Measurements from ENCODE around the gene XNDC1N. TPM values are rescaled to one million over a fixed set of nuclear protein-coding genes. Genes with fewer than 3 reads are reported as not detected.
"Not testable (repeated sequence)": the region's sequence is repeated elsewhere in the genome, so short reads cannot be mapped to it uniquely, and the experiment has no call there.

The XNDC1N gene
- polyA plus RNA-seq, 2 of the 4 experiments (the other 2 are of a cell fraction): 4.3 to 7.6 TPM

DNA sequence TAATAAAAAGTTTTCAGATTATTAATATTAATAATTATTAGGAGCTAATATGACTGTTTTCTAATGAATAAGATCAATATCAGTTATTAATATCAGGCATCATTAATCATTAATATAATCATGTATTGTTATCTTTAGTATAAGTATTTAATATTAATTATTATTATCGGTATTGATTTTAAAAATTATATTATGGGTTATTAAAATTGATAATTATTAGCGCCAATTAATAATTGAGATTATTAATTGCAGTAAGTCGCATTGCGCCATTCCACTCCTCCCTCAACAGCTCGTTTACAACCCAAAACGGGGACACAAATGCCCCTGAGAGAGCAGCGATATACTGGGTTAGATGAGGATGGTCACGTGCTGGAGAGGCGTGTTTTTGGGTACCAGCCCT is 20.2 kb downstream of the XNDC1N start:
- TF ChIP-seq ZNF302 (CRISPR knock-in tag; IDR thresholded peaks at IDR 0.05) (no peak), KDM1A (IDR thresholded peaks at IDR 0.05; ENCODE audit: low read depth) (no peak), REST (IDR thresholded peaks at IDR 0.05) (no peak), KDM5A (IDR thresholded peaks at IDR 0.05) (no peak), HMGXB4 (CRISPR knock-in tag; IDR thresholded peaks at IDR 0.05; ENCODE audit: borderline replicate concordance) (no peak), POLR2AphosphoS2 (conservative IDR thresholded peaks at IDR 0.05; ENCODE audit: low read length) (no peak), RCOR1 (IDR thresholded peaks at IDR 0.05; ENCODE audit: low read depth, low read length) (no peak), CBX2 (IDR thresholded peaks at IDR 0.05; ENCODE audit: borderline replicate concordance, low read depth) (no peak), FOSL2 (IDR thresholded peaks at IDR 0.05) (no peak), FOSL2 (CRISPR knock-in tag; IDR thresholded peaks at IDR 0.05) (no peak), POLR2A (IDR thresholded peaks at IDR 0.05; ENCODE audit: low read length) (no peak), SMC3 (IDR thresholded peaks at IDR 0.05) (no peak), RFX5 (IDR thresholded peaks at IDR 0.05) (no peak), TFCP2L1 (CRISPR knock-in tag; IDR thresholded peaks at IDR 0.05) (no peak), FOXS1 (CRISPR knock-in tag; IDR thresholded peaks at IDR 0.05) (no peak)
- TF ChIP-seq, protein P1, sequence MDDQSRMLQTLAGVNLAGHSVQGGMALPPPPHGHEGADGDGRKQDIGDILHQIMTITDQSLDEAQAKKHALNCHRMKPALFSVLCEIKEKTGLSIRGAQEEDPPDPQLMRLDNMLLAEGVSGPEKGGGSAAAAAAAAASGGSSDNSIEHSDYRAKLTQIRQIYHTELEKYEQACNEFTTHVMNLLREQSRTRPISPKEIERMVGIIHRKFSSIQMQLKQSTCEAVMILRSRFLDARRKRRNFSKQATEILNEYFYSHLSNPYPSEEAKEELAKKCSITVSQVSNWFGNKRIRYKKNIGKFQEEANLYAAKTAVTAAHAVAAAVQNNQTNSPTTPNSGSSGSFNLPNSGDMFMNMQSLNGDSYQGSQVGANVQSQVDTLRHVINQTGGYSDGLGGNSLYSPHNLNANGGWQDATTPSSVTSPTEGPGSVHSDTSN (IDR thresholded peaks at IDR 0.05): no peak
- Histone ChIP-seq H3K4me3 (no peak overlapping the region), H3K9me3 (no peaks in the 10 kb centered on the region), H3K27ac (no peak overlapping the region), H3K4me1 (no peaks in the 10 kb centered on the region), H3K4me2 (no peak overlapping the region)
- FAIRE-seq (no peak), ATAC-seq (no peak), DNase-seq (ENCODE audit: low read depth in 1 of 2, low spot score in 1 of 2) (no peak)
- 79% methylated on average over 9 of the region's 9 CpGs for WGBS (ENCODE audit: missing lambda C conversion rate)
- POLR2A ChIA-PET: no interaction called here
- CTCF ChIA-PET: interaction anchor here (1.2 to 1.4 kb wide), 2 partner anchors 11 to 44 kb away, joined by 3 read pairs; no protein-coding TSS in a partner anchor

DNA sequence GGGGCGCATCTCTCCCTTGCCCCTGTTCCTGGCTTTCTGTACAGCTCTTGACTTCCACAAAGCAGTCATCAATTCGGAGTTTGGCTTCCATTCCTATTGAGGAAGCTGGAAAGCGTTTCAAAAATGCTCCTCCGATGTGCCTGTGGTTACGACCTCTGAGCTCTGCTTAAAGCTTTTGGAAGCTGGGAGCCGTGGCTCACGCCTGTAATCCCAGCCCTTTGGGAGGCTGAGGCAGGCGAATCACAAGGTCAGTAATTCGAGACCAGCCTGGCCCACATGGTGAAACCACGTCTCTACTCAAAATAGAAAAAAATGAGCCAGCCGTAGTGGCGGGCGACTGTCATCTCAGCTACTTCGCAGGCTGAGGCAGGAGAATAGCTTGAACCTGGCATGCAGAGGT is 27.3 kb downstream of the XNDC1N start:
- H3K4me1 ChIP-seq; H3K4me2 ChIP-seq; FAIRE-seq; H3K4me3 ChIP-seq; H3K9me3 ChIP-seq; DNase-seq (ENCODE audit: low read depth in 1 of 2, low spot score in 1 of 2); ATAC-seq; POLR2A ChIA-PET; H3K27ac ChIP-seq: not testable (repeated sequence)
- CTCF ChIA-PET: interaction anchor here (1.2 kb wide), 1 partner anchor 243 kb away, joined by 3 read pairs; no protein-coding TSS in a partner anchor
- WGBS (ENCODE audit: missing lambda C conversion rate): 92% methylated on average over 14 of the region's 14 CpGs

- no peak for DNase-seq (ENCODE audit: low read depth in 1 of 2, low spot score in 1 of 2)
- Histone ChIP-seq H3K4me1 (no peaks in the 10 kb centered on the region), H3K4me2 (no peak overlapping the region), H3K27ac (no peak overlapping the region), H3K9me3 (no peaks in the 10 kb centered on the region), H3K4me3 (no peak overlapping the region)
- ATAC-seq: no peak
- POLR2A ChIA-PET: no interaction called here
- CTCF ChIA-PET: no interaction called here
- WGBS (ENCODE audit: missing lambda C conversion rate): 87% methylated on average over 12 of the region's 12 CpGs
- no peak for FAIRE-seq
- TF ChIP-seq FOSB (CRISPR knock-in tag; IDR thresholded peaks at IDR 0.05) (no peak), NPAS2 (CRISPR knock-in tag; IDR thresholded peaks at IDR 0.05; ENCODE audit: borderline replicate concordance) (no peak), RFX5 (IDR thresholded peaks at IDR 0.05) (no peak), PHF8 (IDR thresholded peaks at IDR 0.05; ENCODE audit: borderline replicate concordance, low read depth) (no peak)
These were observed 32.4 kb downstream of the XNDC1N start for GRCh38 chr11:71895961-71896360.

DNA sequence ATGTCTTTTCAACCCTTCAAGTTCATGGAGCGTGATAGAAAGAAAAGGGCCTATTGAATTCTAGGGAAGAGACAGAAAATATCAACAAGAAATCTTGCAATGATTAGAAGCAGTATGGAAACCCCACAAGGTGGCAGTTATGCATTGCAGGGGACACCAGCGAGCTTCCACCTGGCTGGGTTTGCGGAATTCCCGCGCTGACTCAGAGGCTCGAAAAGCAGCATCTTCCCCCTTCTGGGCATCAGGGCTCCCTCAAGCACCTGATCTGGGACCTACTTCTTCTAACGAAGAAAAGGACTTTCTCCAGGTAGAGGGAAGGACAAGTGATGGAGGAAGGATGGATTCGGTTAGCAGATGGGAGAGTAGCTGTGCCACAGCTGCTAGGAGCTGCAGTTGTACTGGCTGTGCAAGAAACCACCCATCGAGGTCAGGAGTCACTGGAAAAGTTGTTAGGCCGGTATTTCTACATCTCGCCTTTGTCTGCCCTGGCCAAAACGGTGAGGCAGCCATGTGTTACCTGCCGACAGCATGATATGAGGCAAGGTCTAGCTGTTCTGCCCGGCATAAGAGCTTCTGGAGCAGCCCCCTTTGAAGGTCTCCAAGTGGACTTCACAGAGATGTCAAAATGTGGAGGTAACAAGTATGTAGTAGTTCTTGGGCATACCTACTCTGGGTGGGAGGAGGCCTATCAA is 39.1 kb downstream of the XNDC1N start:
- H3K9me3 ChIP-seq; FAIRE-seq; H3K4me1 ChIP-seq; DNase-seq (ENCODE audit: low read depth in 1 of 2, low spot score in 1 of 2); POLR2A ChIA-PET; H3K4me3 ChIP-seq; H3K27ac ChIP-seq; ATAC-seq; H3K4me2 ChIP-seq: not testable (repeated sequence)
- CTCF ChIA-PET: interaction anchor here (0.6 kb wide), 1 partner anchor 44 kb away, joined by 3 read pairs; no protein-coding TSS in a partner anchor
- WGBS (ENCODE audit: missing lambda C conversion rate): 86% methylated on average over 14 of the region's 14 CpGs

DNA sequence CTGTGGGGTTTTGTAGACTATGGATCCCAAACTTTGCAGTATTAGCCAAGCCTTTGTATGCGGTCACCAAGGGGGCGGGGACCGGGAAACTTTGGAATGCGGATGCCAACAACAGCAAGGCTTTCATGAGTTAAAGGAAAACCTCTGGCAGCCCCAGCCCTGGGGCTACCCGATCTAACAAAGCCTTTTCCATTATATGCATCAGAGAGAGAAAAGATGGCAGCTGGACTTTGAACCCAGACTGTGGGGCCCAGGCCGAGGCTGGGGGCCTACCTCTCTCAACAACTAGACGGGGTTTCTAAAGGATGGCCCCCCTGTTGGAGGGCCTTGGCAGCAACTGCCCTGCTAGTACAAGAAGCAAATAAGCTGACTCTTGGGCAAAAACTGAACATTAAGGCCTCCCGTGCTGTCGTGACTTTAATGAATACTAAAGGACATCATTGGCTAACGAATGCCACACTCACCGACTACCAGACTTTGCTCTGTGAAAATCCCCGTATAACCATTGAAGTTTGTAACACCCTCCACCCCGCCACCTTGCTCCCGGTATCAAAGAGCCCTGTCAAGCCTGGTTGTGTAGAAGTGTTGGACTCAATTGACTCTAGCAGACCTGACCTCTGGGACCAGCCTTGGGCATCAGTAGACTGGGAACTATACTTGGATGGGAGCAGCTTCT is 39.9 kb downstream of the XNDC1N start:
- 92% methylated on average over 14 of the region's 14 CpGs for WGBS (ENCODE audit: missing lambda C conversion rate)
- ATAC-seq; H3K4me3 ChIP-seq; H3K27ac ChIP-seq; FAIRE-seq; DNase-seq (ENCODE audit: low read depth in 1 of 2, low spot score in 1 of 2); H3K4me2 ChIP-seq; H3K4me1 ChIP-seq; H3K9me3 ChIP-seq; CTCF ChIA-PET; POLR2A ChIA-PET: not testable (repeated sequence)

All from A549 (cell line).